ENCODE data around the gene IL17RB.

Gene IL17RB

DNA sequence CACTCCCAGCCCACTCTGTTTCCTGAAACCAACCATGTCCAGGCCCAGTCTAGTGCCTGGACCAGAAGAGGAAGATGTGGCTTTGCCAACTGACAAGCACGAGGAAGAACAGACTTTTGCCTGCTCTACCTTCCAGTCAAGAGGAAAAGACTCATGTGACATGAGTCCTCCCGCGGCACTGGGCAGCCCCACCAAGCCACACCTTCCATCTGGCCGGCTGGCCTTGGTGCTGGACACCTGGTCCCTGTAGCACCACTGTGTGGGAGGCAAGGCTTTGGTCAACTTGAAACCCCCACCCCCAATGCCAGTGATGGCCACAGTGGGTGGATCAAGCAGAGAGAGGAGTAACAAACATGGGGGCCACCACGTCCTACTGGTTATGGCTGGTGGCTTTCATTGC is 12.7 kb upstream of the IL17RB start:
- DNase-seq = peak; percentile 54

DNA sequence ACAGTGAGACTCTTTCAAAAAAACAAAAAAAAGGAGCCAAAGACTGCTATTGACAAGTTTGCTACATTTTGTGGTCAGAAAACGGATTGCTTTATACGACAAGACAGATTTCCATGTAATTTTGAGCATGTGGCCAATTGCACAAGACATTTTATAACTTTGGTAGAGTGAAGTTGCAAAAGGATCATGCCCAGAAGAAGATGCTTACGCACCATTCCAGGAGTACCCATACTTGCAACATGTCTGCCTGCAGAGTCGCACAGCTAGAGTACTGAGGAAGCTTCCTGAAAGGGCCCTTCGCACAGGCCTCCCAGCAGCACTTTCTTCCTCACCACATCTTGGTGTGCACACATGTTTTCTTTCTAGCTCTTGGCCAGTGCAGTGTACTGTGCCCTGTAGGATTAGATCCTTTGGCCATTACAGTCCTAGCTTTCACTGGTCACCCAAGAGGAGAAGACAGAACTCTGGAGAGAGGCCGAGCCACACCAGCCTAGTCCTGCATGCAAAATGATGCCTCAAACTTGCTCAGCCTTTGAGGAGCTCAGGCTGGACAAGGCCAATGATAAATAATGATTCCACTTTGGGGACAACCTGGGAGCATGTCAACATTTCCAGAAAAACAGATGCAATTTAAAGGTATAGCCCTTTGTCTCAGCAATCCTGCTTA is 11.8 kb upstream of the IL17RB start:
- peak; percentile 97 for DNase-seq

DNA sequence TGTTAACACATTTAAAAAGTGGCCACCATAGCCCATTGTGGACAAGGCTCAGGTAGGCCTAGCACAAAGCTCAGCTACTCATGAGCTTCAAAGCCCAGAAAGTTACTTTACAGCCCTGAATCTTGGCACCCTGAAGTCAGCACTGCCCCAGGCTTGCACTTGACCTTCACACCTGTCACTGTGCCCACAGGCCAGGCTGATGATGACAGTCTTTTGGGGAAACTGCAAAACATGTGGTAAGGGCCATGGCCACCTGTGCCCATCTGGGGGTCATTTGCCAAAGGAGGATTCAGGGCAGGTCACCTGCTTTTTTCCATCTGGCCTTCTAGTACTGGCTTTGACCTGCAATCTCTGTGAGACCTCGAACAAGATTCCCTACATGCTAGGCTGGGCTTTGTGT is 11.1 kb upstream of the IL17RB start:
- DNase-seq = no peak

DNA sequence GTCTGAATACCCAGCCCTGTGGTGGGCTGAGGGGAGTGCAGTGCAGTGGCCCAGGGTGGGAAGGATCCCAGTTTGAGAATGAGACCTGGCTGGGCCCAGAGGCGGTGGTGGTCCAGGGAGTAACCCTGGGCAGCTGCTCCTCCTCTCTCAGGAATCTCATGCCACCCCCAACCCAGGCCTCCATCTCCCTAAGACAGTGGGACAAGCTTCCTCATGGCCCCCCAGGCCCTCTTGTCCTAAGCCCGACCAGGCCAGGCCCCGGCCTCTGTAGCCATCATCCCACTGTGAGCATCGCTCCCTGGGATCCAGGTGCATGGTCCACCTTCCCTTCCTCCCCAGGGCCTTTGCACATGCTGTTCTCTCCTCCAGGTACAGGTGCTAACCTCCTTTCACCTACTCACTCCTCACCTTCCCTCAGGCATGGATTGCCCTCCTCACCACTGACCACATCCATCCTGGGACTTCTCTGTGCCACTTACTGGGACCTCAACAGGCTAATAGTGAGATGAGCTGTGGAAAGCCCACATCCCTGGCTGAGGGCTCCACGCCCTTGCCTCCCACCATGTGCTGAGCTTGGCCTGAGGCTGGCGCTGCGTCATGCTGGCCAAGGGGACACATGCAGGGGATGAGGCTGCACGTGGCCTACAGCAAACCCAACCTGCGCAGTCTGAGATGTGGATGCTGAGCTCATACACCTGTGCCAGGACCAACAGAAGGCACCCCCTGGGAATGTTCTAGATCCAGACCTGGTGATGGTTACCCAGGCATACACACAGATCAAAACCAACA is 10.1 kb upstream of the IL17RB start:
- DNase-seq = no peak

DNA sequence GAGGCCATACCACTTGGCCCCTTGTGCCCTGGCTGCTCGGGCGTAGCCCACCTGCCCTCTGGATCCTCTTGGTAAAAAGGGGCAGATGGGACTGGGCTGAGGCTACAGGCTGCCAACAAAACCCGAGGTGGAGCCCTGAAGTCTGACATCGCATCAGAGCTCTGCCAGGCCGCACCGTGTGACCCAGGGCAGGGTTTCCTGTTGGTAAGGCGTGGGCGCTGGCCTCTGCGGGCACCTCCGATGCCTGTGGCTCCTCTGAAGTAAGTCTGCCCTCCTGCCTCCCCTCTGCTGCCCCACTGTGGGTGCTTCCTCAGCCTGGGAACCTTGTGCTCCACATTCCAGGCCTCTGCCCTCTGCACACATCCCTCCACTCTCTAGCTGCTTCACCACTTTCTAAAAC is 9.0 kb upstream of the IL17RB start:
- peak; percentile 72 for DNase-seq

DNA sequence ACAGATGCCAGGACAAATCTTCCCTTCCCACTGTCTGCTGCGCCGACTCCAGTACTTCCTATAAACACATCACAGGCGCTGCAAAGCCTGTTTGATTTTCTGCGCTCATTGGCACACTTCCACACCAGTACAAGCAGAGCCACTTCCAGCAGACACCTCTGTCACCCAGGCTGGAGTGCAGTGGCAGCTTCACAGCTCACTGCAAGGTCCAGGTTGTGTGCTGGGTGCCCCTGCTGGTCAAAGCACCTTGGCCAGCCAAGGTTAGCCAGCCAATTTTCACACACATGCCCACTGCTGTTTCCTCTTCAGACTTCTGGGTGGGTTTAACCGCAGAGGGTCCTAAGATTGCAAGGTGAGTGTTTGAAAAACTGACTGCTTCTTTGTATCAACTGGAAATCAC is 5.1 kb upstream of the IL17RB start:
- no peak for DNase-seq

DNA sequence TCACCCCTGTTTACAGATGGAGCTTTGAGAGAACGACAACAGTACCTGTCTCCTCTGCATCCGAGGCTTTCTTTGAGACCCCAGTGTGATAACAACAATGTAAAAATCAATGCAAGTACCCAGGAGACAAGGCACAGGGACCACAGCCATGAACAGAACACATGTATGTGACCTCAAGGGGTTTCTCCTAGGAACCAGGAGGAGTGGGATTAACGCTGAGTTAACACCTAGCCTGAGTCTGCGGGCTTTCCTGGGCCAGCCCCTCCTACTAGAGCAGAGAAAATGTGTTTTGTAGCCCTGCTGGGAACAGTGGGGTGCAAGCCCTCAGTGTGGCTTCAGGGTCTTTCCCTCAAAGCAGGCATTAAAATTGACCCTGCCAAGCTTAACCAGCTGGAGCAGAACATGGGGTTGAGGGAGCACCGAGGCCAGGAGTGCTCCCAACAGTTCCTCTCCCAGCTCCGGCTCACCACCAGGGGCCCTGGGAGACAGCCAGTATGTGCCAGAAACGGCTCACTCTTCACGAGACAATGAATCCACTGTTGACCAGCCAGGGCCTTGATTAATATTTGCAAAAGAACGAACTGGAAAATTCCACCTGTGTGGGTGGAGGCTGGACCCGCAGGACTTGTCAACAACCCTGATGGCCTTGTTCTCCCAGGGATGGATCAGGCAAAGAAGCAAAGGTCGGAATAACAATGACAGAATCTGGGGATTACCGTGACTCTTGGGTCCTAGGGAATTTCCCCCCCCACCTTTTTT is 3.8 kb upstream of the IL17RB start:
- no peak for DNase-seq

DNA sequence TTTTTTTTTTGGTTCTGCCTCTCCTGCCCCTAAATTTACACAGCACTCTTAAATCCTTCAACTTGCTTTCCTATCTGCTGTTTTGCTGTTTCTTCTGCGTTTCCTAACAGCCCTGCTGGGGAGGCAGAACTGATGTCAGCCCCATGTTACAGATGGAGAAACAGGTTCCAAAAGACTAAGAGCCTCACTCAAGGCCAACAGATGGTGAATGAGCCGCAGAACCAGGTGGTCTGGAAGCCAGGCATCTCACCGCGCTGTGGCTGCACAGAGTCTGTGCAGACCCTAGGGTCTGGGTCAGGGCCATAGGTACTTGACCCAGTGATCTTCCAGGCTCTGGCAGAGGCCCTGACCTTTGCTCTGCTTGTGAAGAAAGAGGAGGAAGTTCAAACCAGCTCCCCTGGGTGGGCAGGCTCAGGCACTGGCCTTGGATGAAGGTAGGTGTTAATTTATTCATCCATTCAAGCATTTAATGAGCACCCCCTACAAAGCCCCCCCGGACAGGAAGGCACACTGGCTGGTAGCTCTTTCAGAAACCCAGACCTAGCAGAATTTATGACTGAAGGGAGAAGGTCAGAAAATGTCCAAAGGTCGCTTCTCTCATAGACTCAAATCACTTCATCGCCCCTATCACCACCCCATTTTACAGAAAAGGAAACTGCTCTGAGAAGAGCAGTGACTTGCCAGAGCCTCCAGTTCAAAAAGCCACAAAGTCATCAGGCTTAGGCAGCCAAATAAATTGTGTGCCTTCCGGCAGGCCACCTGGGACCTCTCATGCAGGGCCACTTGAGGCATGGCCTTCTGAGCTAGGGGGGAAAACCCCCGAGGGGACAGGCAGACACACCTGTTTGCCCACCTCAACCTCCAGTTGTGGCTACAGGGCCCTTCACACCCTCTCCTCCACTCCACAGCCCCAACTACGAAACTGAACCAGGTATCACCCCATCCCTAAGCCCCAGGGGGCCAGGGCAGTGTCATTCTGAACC is 2.9 kb upstream of the IL17RB start:
- DNase-seq = no peak

DNA sequence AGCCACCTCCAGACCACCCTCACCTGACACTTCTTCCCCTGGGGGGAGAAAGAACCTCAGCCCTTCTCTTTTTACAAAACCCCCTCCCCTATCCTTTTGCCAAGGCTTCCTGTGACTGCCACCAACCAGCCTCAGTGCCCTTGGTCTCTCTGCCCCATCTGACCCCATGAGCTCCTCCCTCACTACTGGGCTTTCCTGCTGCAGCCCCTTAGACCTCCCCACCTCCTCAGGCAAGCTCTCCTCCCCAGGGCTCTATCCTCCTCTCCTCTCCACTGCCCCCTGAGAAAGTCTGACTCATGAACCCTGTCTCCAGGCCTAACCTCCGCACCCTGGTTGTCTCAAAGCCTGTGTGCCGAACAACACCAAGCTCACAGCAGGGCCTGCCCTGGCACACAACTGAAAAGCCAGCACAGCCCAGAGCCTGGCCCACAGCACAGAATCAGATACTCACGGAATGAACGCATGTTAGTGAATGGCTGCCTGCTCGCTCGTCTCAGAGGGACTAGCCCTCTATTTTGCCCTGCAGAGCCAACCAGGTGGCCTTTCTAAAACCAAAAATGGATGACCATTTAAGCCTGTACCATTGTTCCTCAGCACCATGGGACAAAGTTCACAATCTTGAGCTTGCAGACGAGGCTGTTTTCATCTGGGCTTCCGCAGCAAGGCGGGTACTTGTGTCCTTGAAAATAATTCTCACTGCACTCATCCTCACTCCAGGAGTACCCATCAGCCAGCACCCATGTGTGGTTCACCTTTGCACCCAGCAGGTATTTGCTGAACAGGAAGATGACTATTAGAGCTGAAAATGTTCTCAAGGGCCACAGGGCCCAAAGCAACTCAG is 1.9 kb upstream of the IL17RB start:
- no peak for DNase-seq

DNA sequence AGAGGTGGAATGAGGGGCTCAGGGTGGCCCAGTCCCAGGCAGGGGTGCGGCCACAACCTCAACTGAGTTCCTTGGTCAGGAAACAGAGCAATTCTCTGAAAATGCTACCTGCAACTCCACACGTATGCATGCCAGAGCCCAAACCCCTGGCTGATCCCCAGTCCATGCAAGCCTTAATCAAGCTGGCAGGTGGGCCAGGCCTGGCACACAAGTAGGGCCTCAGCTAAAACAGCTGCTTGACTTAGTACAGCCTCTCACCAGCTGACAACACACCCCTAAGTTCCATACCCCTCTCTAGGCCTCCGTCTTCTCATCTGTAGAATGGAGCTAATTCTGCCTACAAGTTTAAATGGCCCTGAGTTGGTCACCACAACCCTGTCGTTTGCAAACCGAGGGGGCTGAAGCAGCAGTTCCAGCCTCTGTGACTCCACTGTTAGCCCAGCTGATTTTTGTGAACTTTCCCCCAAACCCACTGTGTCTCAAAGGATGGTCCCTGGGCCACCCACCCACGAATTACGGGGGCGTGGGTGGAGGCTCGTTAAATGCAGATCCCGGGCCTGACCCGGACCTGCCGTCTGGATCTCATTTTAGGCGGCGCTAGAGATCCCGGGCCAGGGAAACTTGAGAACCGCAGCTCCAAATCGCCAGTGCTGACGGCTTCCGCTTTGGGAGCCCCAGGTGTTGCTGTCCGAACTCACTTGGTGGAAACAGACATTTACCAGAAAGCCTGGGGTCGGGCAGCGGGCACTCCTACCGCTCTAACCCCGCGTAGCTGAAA is 1.1 kb upstream of the IL17RB start:
- peak; percentile 18 for DNase-seq

DNA sequence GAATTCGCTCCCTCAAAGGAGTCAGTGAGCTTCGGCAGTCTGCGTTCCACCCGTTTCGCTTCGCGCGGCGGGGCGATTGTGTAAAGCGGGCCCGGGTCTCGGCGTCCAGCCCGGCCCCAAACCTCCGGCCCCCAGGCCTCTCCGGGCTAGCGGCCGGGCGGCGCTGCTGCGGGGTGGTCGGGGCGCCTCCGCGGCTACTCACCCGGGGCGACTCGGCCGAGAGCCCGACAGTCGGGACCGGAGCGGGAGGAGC is 561 bp upstream of the IL17RB start:
- DNase-seq = no peak

DNA sequence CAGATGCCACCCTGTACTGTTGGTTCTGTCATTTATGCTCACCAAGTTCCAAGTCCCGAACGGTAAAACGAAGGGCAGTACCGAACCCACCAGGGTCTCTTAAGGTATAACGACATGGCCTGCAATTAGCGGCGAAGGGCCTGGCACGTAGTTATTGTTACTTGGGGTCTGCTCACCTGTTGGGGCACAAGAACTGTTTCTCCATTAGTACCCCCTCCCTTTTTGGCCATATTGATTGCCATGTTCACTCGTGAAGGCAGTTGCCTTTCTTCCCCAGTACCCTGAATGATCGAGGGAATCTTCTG is 435 bp downstream of the IL17RB start:
- no peak for DNase-seq

DNA sequence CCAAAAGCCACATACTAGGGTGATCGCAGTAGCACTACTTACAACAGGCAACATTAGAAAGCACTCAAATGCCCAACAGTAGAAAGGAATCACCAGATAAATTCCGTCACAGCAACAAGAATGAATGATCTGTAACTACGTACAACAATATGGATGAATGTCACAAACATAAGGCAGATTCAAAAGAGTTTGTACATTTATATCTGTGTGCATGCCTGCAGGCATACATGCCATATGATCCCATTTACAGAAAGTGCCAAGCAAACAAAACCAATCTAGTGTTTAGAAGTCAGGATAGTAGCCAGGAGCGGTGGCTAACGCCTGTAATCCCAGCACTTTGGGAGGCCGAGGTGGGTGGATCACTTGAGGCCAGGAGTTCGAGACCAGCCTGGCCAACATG is 3.5 kb downstream of the IL17RB start:
- DNase-seq = no peak

DNA sequence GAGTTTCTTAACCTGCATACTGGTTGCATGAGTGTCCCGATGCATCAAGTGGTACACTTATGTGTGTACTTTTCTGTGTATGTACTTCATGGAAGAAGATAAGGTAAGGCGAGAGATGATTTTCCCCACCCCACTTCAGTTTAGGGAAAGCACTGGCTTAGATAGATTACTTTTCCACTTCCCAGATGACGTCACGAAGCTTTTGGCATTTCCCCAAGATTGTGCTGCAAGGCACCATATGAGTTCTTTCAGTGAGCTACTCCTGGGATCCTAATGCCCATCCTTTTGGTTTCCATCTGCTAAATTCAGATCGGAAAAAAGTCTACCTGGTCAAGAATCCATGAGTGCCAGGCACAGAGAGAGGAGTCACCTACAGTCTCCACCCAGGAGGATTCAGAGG is 4.5 kb downstream of the IL17RB start:
- DNase-seq = peak; percentile 26

DNA sequence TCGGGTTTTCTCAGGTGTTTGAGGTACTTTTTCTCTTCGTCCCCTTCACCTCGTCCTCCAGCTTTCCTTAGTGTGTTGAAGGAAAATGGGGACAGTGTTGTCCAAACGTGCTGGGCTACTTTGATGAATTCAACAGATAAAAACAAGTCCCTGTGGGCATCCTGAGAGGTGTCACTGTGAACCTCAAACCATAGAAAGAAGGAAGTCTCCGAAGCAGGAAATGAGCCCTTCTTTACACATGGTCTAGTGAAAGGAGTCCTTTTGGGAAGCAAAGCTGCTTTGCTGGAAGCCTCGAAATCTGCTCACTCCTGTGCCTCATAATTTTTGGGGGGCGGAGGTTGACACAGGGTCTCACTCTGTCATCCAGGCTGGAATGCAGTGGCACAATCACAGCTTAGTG is 10.6 kb downstream of the IL17RB start:
- DNase-seq = no peak

DNA sequence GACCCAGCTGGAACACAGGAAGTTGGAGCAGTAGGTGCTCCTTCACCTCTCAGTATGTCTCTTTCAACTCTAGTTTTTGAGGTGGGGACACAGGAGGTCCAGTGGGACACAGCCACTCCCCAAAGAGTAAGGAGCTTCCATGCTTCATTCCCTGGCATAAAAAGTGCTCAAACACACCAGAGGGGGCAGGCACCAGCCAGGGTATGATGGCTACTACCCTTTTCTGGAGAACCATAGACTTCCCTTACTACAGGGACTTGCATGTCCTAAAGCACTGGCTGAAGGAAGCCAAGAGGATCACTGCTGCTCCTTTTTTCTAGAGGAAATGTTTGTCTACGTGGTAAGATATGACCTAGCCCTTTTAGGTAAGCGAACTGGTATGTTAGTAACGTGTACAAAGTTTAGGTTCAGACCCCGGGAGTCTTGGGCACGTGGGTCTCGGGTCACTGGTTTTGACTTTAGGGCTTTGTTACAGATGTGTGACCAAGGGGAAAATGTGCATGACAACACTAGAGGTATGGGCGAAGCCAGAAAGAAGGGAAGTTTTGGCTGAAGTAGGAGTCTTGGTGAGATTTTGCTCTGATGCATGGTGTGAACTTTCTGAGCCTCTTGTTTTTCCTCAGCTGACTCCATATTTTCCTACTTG is 11.9 kb downstream of the IL17RB start:
- DNase-seq = no peak

DNA sequence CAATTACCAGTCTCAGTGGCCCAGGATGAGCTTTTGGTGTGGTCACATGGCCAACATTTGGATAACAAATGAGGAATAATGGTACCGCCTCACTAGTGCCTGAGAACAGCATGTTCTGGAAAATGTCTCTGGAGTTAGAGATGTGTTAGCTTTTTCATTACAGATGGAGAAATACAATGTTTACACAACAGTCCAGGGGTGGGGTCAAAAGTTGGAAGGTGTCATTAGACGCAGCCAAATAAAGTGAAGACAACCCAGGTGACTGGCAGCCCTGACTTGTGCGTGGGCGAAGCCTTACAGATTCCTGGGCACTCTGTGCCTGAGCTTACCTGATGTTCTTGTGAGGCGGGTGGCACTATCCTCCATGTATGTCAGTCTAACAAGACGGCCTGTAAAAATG is 12.8 kb downstream of the IL17RB start:
- DNase-seq = no peak

DNA sequence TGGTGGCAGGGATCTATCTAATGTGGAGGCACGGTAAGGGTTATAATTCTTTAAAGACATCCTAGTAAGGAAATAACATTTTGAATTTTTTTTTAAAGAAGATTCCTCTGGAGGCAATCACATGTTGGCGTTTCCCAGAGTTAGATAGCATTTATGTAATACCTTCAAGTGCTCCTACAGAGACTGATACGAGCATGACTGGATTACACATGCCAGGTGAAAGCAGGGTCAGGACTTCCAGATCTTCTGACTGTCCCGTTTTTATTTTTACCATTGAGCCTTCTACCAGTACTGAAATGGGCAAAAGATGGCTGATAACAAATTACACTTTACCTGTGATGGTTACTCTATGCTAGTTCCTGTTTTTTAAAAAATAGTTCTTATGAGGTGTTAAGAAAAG is 13.8 kb downstream of the IL17RB start:
- no peak for DNase-seq

DNA sequence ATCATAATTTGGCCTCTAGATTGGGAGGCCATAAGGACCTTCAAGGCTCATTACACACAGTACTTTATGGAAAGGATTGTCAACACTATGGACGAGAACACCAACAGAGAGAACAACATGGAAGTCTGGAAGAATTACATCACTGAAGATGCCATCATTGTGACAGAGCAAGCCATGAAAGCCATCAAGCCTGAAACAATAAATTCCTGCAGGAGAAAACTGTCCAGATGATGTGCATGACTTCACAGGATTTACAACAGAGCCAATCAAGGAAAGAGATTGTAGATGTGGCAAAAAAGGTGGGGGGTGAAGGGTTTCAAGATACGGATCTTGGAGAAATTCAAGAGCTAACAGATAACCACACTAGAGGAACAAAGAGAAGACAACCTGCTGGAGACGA is 15.9 kb downstream of the IL17RB start:
- DNase-seq = no peak

DNA sequence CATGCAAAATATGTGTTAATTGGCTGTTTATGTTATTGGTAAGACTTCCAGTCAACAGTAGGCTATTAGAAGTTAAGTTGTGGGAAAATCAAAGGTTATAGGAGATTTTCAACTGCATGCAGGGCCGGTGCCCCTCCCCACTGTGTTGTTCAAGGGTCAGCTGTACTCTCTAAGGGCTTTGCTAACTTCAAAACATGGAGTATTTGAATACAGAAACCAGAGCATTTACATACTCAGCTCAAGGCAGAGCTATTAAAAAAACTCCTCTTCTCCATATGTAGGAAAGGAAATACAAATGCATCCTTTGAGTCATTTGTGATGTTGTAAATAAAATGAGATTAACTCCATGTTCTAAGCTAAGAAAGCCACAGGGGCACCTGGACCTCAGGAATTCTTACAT is 16.8 kb downstream of the IL17RB start:
- no peak for DNase-seq
